Measurements from ENCODE around the gene SLC11A1. TPM values are rescaled to one million over a fixed set of nuclear protein-coding genes. Genes with fewer than 3 reads are reported as not detected.

The SLC11A1 gene
- total and polyA plus RNA-seq, 2 of the 4 experiments (the other 2 are of a cell fraction): under 0.01 to 0.07 TPM

- Histone ChIP-seq H3K79me1 (ENCODE audit: low read depth in 1 of 2, low read length in 2 of 2) (no peaks in the 10 kb centered on the region), H3K4me1 (ENCODE audit: control insufficient read depth, insufficient read depth, low read length) (no peaks in the 10 kb centered on the region), H3K27me3 (ENCODE audit: control insufficient read depth, insufficient read depth, low read length) (peaks cover 23% of the 10 kb centered on the region), H3K27ac (ENCODE audit: insufficient read depth, low read length) (no peak overlapping the region), H3K18ac (ENCODE audit: low read depth, low read length) (no peak overlapping the region), H4K20me1 (ENCODE audit: insufficient read depth, low read length) (no peaks in the 10 kb centered on the region; the same call in 1 of the 2 replicates), H4K5ac (ENCODE audit: low read depth, low read length) (no peak overlapping the region), H3K9ac (ENCODE audit: low read depth, low read length) (no peak overlapping the region), H2BK120ac (ENCODE audit: low read depth, low read length) (no peak overlapping the region), H3K23ac (ENCODE audit: low read depth, low read length) (no peak overlapping the region), H3K14ac (replicated peaks; ENCODE audit: low read depth, low read length) (no peak overlapping the region), H2AFZ (replicated peaks; ENCODE audit: low read length, poor library complexity) (no peak overlapping the region), H4K91ac (ENCODE audit: insufficient read depth, low read depth, low read length) (no peak overlapping the region), H2AK5ac (ENCODE audit: low read depth, low read length) (no peak overlapping the region), H3K4me2 (ENCODE audit: low read depth, low read length) (no peak overlapping the region), H3K56ac (ENCODE audit: extremely low read depth, insufficient read depth, low read length) (no peak overlapping the region), H3K4ac (ENCODE audit: low read depth, low read length) (no peak overlapping the region), H3K36me3 (ENCODE audit: control insufficient read depth, insufficient read depth, low read length) (no peaks in the 10 kb centered on the region), H2BK20ac (ENCODE audit: low read depth, low read length) (no peak overlapping the region), H3K9me1 (ENCODE audit: insufficient read depth, low read length) (no peaks in the 10 kb centered on the region; the same call in 1 of the 2 replicates), H2AK9ac (replicated peaks; ENCODE audit: low read depth, low read length, poor library complexity) (no peak overlapping the region), H3K4me3 (ENCODE audit: insufficient read depth, low read depth, low read length) (no peak overlapping the region), H4K8ac (ENCODE audit: low read depth in 2 of 2, low read length in 2 of 2) (no peak overlapping the region), H2BK5ac (ENCODE audit: low read depth, low read length, poor library complexity, severe bottlenecking) (no peak overlapping the region), H2BK15ac (ENCODE audit: low read depth, low read length) (no peak overlapping the region), H3K9me3 (ENCODE audit: control insufficient read depth, insufficient read depth, low read length) (no peaks in the 10 kb centered on the region)
- intact Hi-C loops (cut with micrococcal nuclease): no loop called here
- POLR2A ChIA-PET (ENCODE audit: unreplicated experiment): no interaction called here
- DNase-seq: no peak
- WGBS, 2 experiments (ENCODE audit: extremely low coverage in 2 of 2, insufficient read length in 1 of 2): 54% methylated on average over 3 of the region's 11 CpGs; no CpG with 5 or more reads in 1 of the 2 experiments
- no peak for ATAC-seq (ENCODE audit: low read depth)
- CTCF ChIA-PET: interaction anchor here (0.7 kb wide), 2 partner anchors 16 to 261 kb away, joined by 3 to 7 read pairs; no protein-coding TSS in a partner anchor
- in situ Hi-C loops (cut with MboI; ENCODE audit: low sequenced_read_pairs): no loop called here
- dilution Hi-C loops (cut with HindIII; ENCODE audit: low sequenced_read_pairs, unreplicated experiment): no loop called here
- no TSS peak for BruUV-seq (replicated peaks)
- TF ChIP-seq MAFK (IDR thresholded peaks at IDR 0.05; ENCODE audit: low read depth, low read length) (no peak), POLR2A (IDR thresholded peaks at IDR 0.05; ENCODE audit: low read depth, low read length) (no peak), CHD1 (IDR thresholded peaks at IDR 0.05; ENCODE audit: low read depth, low read length) (no peak), SMC3 (IDR thresholded peaks at IDR 0.05; ENCODE audit: low read depth, low read length) (no peak), RAD21 (IDR thresholded peaks at IDR 0.05; ENCODE audit: low read length) (no peak), BHLHE40 (IDR thresholded peaks at IDR 0.05; ENCODE audit: low read depth, low read length) (no peak), CEBPB (IDR thresholded peaks at IDR 0.05; ENCODE audit: low read depth, low read length) (no peak), FOS (IDR thresholded peaks at IDR 0.05; ENCODE audit: low read depth, low read length) (no peak), RFX5 (IDR thresholded peaks at IDR 0.05; ENCODE audit: low read depth, low read length) (no peak), RCOR1 (IDR thresholded peaks at IDR 0.05; ENCODE audit: insufficient replicate concordance, low read length) (no peak), NFE2L2 (IDR thresholded peaks at IDR 0.05; ENCODE audit: low read depth, low read length) (no peak), MAZ (IDR thresholded peaks at IDR 0.05; ENCODE audit: borderline replicate concordance, low read depth, low read length) (no peak), MXI1 (IDR thresholded peaks at IDR 0.05; ENCODE audit: borderline replicate concordance, low read depth, low read length) (no peak)
- TF ChIP-seq, protein P1, sequence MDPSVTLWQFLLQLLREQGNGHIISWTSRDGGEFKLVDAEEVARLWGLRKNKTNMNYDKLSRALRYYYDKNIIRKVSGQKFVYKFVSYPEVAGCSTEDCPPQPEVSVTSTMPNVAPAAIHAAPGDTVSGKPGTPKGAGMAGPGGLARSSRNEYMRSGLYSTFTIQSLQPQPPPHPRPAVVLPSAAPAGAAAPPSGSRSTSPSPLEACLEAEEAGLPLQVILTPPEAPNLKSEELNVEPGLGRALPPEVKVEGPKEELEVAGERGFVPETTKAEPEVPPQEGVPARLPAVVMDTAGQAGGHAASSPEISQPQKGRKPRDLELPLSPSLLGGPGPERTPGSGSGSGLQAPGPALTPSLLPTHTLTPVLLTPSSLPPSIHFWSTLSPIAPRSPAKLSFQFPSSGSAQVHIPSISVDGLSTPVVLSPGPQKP (IDR thresholded peaks at IDR 0.05; ENCODE audit: borderline replicate concordance, low read depth, low read length): no peak
- TF ChIP-seq, protein P2, sequence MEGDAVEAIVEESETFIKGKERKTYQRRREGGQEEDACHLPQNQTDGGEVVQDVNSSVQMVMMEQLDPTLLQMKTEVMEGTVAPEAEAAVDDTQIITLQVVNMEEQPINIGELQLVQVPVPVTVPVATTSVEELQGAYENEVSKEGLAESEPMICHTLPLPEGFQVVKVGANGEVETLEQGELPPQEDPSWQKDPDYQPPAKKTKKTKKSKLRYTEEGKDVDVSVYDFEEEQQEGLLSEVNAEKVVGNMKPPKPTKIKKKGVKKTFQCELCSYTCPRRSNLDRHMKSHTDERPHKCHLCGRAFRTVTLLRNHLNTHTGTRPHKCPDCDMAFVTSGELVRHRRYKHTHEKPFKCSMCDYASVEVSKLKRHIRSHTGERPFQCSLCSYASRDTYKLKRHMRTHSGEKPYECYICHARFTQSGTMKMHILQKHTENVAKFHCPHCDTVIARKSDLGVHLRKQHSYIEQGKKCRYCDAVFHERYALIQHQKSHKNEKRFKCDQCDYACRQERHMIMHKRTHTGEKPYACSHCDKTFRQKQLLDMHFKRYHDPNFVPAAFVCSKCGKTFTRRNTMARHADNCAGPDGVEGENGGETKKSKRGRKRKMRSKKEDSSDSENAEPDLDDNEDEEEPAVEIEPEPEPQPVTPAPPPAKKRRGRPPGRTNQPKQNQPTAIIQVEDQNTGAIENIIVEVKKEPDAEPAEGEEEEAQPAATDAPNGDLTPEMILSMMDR (conservative IDR thresholded peaks at IDR 0.05; ENCODE audit: low read depth, low read length): no peak
- TF ChIP-seq, protein P3, sequence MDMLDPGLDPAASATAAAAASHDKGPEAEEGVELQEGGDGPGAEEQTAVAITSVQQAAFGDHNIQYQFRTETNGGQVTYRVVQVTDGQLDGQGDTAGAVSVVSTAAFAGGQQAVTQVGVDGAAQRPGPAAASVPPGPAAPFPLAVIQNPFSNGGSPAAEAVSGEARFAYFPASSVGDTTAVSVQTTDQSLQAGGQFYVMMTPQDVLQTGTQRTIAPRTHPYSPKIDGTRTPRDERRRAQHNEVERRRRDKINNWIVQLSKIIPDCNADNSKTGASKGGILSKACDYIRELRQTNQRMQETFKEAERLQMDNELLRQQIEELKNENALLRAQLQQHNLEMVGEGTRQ (IDR thresholded peaks at IDR 0.05; ENCODE audit: low read depth, low read length): no peak
These were observed 45.7 kb downstream of the SLC11A1 start for GRCh38 chr2:218427741-218428140.
